CD4-positive, CD25-positive, alpha-beta regulatory T cell (primary cell): Measurements from ENCODE around the gene CNTNAP2. TPM values are rescaled to one million over a fixed set of nuclear protein-coding genes. Genes with fewer than 3 reads are reported as not detected.

Experiments
- ATAC-seq, 2 donors: fragments of 150-1000 bp; cut with Tn5 transposase; one replicate each; pipeline ENCODE4 v1.10.0; 2021; ENCODE audit warnings: low read depth in 2 of 2, moderate number of reproducible peaks in 2 of 2, moderate library complexity in 1 of 2
- DNase-seq, 3 donors: peaks; one replicate each; pipeline versions ENCODE4 v3.0.0 to v3.0.0-alpha.2; 2012 to 2022; ENCODE audit warnings: mixed read lengths in 1 of 3
- H3K27ac ChIP-seq: one replicate; pipeline ENCODE4 v1.7.0; 2013; ENCODE audit warnings: mild to moderate bottlenecking, low read length; ENCODE audit not compliant: insufficient read depth, poor library complexity, severe bottlenecking
- H3K27me3 ChIP-seq: one replicate; pipeline ENCODE4 v1.7.0; 2013; ENCODE audit warnings: low read length; ENCODE audit not compliant: control insufficient read depth, insufficient read depth
- H3K36me3 ChIP-seq: one replicate; pipeline ENCODE4 v1.7.0; 2013; ENCODE audit warnings: mild to moderate bottlenecking, low read length, moderate library complexity; ENCODE audit not compliant: control insufficient read depth, insufficient read depth
- H3K4me1 ChIP-seq: 2 replicates; pipeline ENCODE4 v1.7.0; 2013; ENCODE audit warnings: mild to moderate bottlenecking, low read length; ENCODE audit not compliant: insufficient read depth, control insufficient read depth, poor library complexity, severe bottlenecking
- H3K4me3 ChIP-seq: one replicate; pipeline ENCODE4 v1.7.0; 2013; ENCODE audit warnings: low read depth, mild to moderate bottlenecking, low read length, moderate library complexity
- H3K9me3 ChIP-seq, 2 experiments: 1 replicate in 1 of 2; 2 replicates in 1 of 2; pipeline ENCODE4 v1.7.0; 2013; ENCODE audit warnings: low read length in 2 of 2, mild to moderate bottlenecking in 1 of 2, moderate library complexity in 1 of 2; ENCODE audit not compliant: control insufficient read depth in 2 of 2
- H3K27ac Mint-ChIP-seq, 3 donors: one replicate each; pipeline ENCODE4 v1.8.0; 2020 to 2022; ENCODE audit warnings: mild to moderate bottlenecking in 3 of 3, mixed read lengths in 3 of 3, moderate library complexity in 2 of 3
- H3K27me3 Mint-ChIP-seq: one replicate; pipeline ENCODE4 v1.8.0; 2022; ENCODE audit warnings: mild to moderate bottlenecking, mixed read lengths
- H3K36me3 Mint-ChIP-seq: one replicate; pipeline ENCODE4 v1.8.0; 2020; ENCODE audit warnings: mixed read lengths
- H3K4me1 Mint-ChIP-seq, 4 donors: one replicate each; pipeline ENCODE4 v1.8.0; 2020 to 2022; ENCODE audit warnings: mixed read lengths in 4 of 4, mild to moderate bottlenecking in 1 of 4
- H3K4me3 Mint-ChIP-seq, 4 donors: one replicate each; pipeline ENCODE4 v1.8.0; 2020 to 2022; ENCODE audit warnings: mild to moderate bottlenecking in 4 of 4, mixed read lengths in 4 of 4, moderate library complexity in 3 of 4
- H3K9me3 Mint-ChIP-seq, 7 donors: one replicate each; pipeline ENCODE4 v1.8.0; 2020 to 2022; ENCODE audit warnings: mixed read lengths in 7 of 7, mild to moderate bottlenecking in 3 of 7, moderate library complexity in 2 of 7
- polyA plus RNA-seq, 4 donors: library from polyadenylated mRNA; unstranded; fragments of 300-500 nt; fragmentation: Illumina TruSeq; gene quantifications; one replicate each; pipeline ENCODE4 v1.2.3, GENCODE V29; 2021
- total RNA-seq: library from RNA; stranded (reverse); gene quantifications from one replicate; pipeline ENCODE4 v1.2.3, GENCODE V29; 2022

The CNTNAP2 gene
- total and polyA plus RNA-seq, 5 donors from 2014 or later: 0.02 to 0.15 TPM; not detected in 3

GRCh38 chr7:146805082-146805481, 688.5 kb downstream of the CNTNAP2 start:
- peaks cover 0 to 27% (median 7%) of the 10 kb centered on the region in 7 donors for H3K9me3 Mint-ChIP-seq

GRCh38 chr7:146826329-146826728, 709.7 kb downstream of the CNTNAP2 start:
- ATAC-seq (no peak), DNase-seq (no peak)
- Histone ChIP-seq H3K27me3 (no peaks in the 10 kb centered on the region), H3K4me3 (no peak overlapping the region), H3K4me1 (no peaks in the 10 kb centered on the region), H3K9me3 (no peaks in the 10 kb centered on the region), H3K27ac (no peak overlapping the region), H3K36me3 (no peaks in the 10 kb centered on the region)
- peaks cover 2 to 11% (median 7%) of the 10 kb centered on the region in 7 donors for H3K9me3 Mint-ChIP-seq
- H3K27ac Mint-ChIP-seq: no peak overlapping the region
- no peaks in the 10 kb centered on the region for H3K4me1 Mint-ChIP-seq
- no peak overlapping the region for H3K4me3 Mint-ChIP-seq
- H3K27me3 Mint-ChIP-seq: no peaks in the 10 kb centered on the region
- H3K36me3 Mint-ChIP-seq: no peaks in the 10 kb centered on the region

More at GRCh38 chr7:146805082-146805481, 688.5 kb downstream of the CNTNAP2 start:
- Mint-ChIP-seq H3K4me1 (no peaks in the 10 kb centered on the region), H3K27me3 (no peaks in the 10 kb centered on the region), H3K4me3 (no peak overlapping the region), H3K27ac (no peak overlapping the region), H3K36me3 (no peaks in the 10 kb centered on the region)
- Histone ChIP-seq H3K27ac (no peak overlapping the region), H3K9me3 (peaks cover 0 to 2% of the 10 kb centered on the region in 2 experiments), H3K36me3 (no peaks in the 10 kb centered on the region), H3K27me3 (no peaks in the 10 kb centered on the region), H3K4me3 (no peak overlapping the region), H3K4me1 (no peaks in the 10 kb centered on the region)
- DNase-seq (no peak), ATAC-seq (no peak)

DNA sequence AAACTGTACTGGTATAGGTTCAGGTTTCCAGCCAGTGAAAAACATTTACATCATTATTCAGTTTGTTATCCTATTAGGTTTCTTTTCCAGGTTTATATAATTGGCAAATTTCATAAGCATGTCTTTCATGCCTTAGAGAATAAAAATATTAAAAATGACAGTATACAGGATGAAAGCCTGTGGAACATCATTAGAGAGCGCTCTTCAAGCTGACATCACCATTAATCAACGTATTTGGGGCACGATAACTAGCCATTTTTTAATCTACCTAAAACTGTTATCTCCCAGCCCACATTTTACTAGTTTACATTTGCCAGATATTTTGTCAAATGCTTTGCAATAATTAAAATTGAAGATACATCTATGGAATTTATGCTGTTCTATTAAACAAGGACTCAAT, 714.1 kb downstream of the CNTNAP2 start:
- H3K4me3 Mint-ChIP-seq: no peak overlapping the region

DNA sequence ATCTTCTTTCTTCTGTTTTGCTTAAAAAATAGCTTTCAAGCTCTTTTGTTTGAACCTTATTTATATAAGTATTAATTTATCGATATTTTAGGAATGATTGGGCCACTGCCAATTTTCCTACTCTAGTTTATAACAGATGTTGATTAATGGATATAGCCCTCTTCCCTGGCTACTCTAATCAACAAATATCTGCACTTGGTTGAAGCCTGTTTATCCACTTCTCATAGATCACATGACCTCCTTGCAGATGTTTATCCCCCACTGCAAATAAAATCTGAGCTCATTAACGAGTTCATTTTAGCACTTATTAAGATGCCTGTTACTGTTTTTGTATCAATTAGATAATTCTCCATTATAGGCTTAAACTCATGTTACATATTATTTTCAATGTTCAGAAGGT, 715.3 kb downstream of the CNTNAP2 start:
- H3K4me1 Mint-ChIP-seq: no peaks in the 10 kb centered on the region
- ATAC-seq (no peak), DNase-seq (no peak)
- peaks cover 4 to 15% (median 7%) of the 10 kb centered on the region in 7 donors for H3K9me3 Mint-ChIP-seq
- no peak overlapping the region for H3K4me3 Mint-ChIP-seq
- Histone ChIP-seq H3K36me3 (no peaks in the 10 kb centered on the region), H3K27ac (no peak overlapping the region), H3K9me3 (no peaks in the 10 kb centered on the region), H3K4me3 (no peak overlapping the region), H3K27me3 (no peaks in the 10 kb centered on the region), H3K4me1 (no peaks in the 10 kb centered on the region)
- no peak overlapping the region for H3K27ac Mint-ChIP-seq
- no peaks in the 10 kb centered on the region for H3K36me3 Mint-ChIP-seq
- H3K27me3 Mint-ChIP-seq: no peaks in the 10 kb centered on the region

More for the DNA sequence above, 714.1 kb downstream of the CNTNAP2 start:
- Histone ChIP-seq H3K27me3 (no peaks in the 10 kb centered on the region), H3K4me3 (no peak overlapping the region), H3K9me3 (no peaks in the 10 kb centered on the region), H3K36me3 (no peaks in the 10 kb centered on the region), H3K27ac (no peak overlapping the region), H3K4me1 (no peaks in the 10 kb centered on the region)
- Mint-ChIP-seq H3K36me3 (no peaks in the 10 kb centered on the region), H3K27ac (no peak overlapping the region), H3K9me3 (peaks cover 4 to 15% (median 7%) of the 10 kb centered on the region in 7 donors), H3K27me3 (no peaks in the 10 kb centered on the region), H3K4me1 (no peaks in the 10 kb centered on the region)
- DNase-seq (no peak), ATAC-seq (no peak)

DNA sequence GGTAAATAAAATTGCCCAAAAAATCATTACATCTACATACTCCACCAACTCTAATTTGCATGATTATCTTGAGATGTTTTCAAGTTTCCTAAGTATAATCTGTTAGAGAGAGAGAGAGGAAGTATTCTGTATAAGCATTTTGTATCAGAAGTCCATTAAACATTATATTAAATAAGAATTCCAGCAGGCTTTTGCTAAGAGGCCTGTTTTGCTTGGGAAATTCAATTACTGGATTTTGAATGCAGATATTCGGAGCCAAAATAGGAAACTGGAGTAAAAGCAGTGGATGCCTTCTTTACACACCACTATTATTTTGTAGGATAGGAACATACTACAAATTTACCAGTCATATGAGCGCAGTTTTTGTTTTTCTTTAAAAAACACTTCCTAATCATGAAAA, 727.8 kb downstream of the CNTNAP2 start:
- Mint-ChIP-seq H3K4me1 (no peaks in the 10 kb centered on the region), H3K27ac (no peak overlapping the region), H3K4me3 (no peak overlapping the region), H3K9me3 (peaks cover 0 to 11% (median 4%) of the 10 kb centered on the region in 7 donors), H3K27me3 (no peaks in the 10 kb centered on the region), H3K36me3 (no peaks in the 10 kb centered on the region)
- no peak overlapping the region for H3K27ac ChIP-seq
- H3K27me3 ChIP-seq: no peaks in the 10 kb centered on the region
- H3K36me3 ChIP-seq: no peaks in the 10 kb centered on the region
- DNase-seq: no peak
- no peak for ATAC-seq
- H3K4me1 ChIP-seq: no peaks in the 10 kb centered on the region
- H3K9me3 ChIP-seq: no peaks in the 10 kb centered on the region
- H3K4me3 ChIP-seq: no peak overlapping the region

- H3K4me1 Mint-ChIP-seq: no peaks in the 10 kb centered on the region
- no peak overlapping the region for H3K27ac Mint-ChIP-seq
- H3K4me3 Mint-ChIP-seq: no peak overlapping the region
- no peak overlapping the region for H3K4me3 ChIP-seq
- no peaks in the 10 kb centered on the region for H3K9me3 ChIP-seq
- H3K27ac ChIP-seq: no peak overlapping the region
- peaks cover 0 to 21% (median 12%) of the 10 kb centered on the region in 7 donors for H3K9me3 Mint-ChIP-seq
- no peaks in the 10 kb centered on the region for H3K36me3 Mint-ChIP-seq
- no peaks in the 10 kb centered on the region for H3K36me3 ChIP-seq
- no peaks in the 10 kb centered on the region for H3K27me3 Mint-ChIP-seq
- ATAC-seq (no peak), DNase-seq (no peak)
- no peaks in the 10 kb centered on the region for H3K4me1 ChIP-seq
- H3K27me3 ChIP-seq: no peaks in the 10 kb centered on the region
Observed at GRCh38 chr7:146858690-146859089, 742.1 kb downstream of the CNTNAP2 start.

DNA sequence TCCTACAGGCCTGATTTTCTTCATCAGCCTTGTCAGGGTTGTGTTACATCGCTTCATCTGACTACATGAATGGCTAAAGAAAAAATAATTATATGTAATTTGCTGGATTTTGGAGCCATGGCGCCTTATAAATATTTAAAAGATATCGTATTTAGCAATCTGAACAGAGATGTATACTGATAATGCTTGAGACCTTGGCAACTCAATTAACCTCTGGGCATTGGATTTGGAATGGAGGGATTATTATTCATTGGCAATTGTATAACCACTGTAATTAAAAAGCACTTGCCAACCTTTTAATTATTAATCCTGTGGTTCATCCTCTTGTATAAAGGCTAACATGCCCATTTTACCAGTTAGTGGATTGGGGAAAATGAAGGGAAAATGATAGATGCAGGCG, 745.1 kb downstream of the CNTNAP2 start:
- Histone ChIP-seq H3K36me3 (no peaks in the 10 kb centered on the region), H3K4me3 (no peak overlapping the region), H3K9me3 (no peaks in the 10 kb centered on the region), H3K4me1 (no peaks in the 10 kb centered on the region), H3K27ac (no peak overlapping the region), H3K27me3 (no peaks in the 10 kb centered on the region)
- DNase-seq: no peak
- Mint-ChIP-seq H3K27me3 (no peaks in the 10 kb centered on the region), H3K9me3 (peaks cover 1 to 26% (median 8%) of the 10 kb centered on the region in 7 donors), H3K36me3 (no peaks in the 10 kb centered on the region), H3K27ac (no peak overlapping the region), H3K4me3 (no peak overlapping the region), H3K4me1 (no peaks in the 10 kb centered on the region)
- no peak for ATAC-seq

DNA sequence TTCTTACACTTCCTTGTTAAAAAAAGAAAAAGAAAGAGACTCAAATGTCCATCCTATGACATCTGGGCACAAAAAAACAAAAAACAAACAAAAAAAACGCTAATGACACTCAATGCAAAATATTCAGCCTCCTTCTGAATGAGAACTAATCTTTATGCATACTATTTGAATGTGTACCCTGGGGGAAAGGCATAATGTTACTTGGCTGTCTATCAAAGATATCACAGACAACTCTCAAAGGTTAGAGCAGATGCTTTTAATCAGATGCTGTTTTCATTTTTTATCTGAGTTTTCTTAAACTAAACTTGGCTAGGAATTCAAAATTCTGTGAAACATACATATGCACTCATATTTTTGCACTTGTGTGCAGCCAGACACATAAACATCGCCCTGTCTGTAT, 745.8 kb downstream of the CNTNAP2 start:
- Histone ChIP-seq H3K36me3 (no peaks in the 10 kb centered on the region), H3K27me3 (no peaks in the 10 kb centered on the region), H3K4me1 (no peaks in the 10 kb centered on the region), H3K4me3 (no peak overlapping the region), H3K9me3 (no peaks in the 10 kb centered on the region), H3K27ac (no peak overlapping the region)
- Mint-ChIP-seq H3K36me3 (no peaks in the 10 kb centered on the region), H3K4me1 (no peaks in the 10 kb centered on the region), H3K4me3 (no peak overlapping the region), H3K27me3 (no peaks in the 10 kb centered on the region), H3K27ac (no peak overlapping the region), H3K9me3 (peaks cover 1 to 28% (median 8%) of the 10 kb centered on the region in 7 donors)
- DNase-seq: no peak
- no peak for ATAC-seq
